PC-3 (cell line): ENCODE results near the gene PLOD2. TPM values are rescaled to one million over a fixed set of nuclear protein-coding genes. Genes with fewer than 3 reads are reported as not detected.

Source experiments
- ATAC-seq: fragments of 200-7000 bp; cut with Tn5 transposase; 2 replicates; pipeline ENCODE4 v1.9.1; 2020; ENCODE audit warnings: mild to moderate bottlenecking, moderate library complexity
- BruUV-seq: library from RNA; stranded (reverse); fragments of 400-500 nt; replicated peaks from 2 replicates; lab custom pipeline; 2021; lab: Mats Ljungman, UMichigan
- CTCF ChIA-PET: fragments of 300-600 bp; sonication (Branson Sonifier 250); formaldehyde crosslinking; loops from one replicate; lab custom pipeline; 2022; ENCODE audit warnings: antibody characterized with exemption; lab: Charles Lee
- POLR2A ChIA-PET: fragments of 300-600 bp; sonication (Branson Sonifier 250); formaldehyde crosslinking; loops from one replicate; lab custom pipeline; 2022; ENCODE audit warnings: antibody characterized with exemption; ENCODE audit not compliant: unreplicated experiment; lab: Charles Lee
- DNase-seq: peaks from one replicate; pipeline ENCODE4 v3.0.0-alpha.2; 2015
- H2AFZ ChIP-seq: fragments of 300-600 bp; sonication (generic); 2 replicates; pipeline ENCODE4 v1.6.0; 2016; ENCODE audit warnings: antibody characterized with exemption, low read length
- H3F3A ChIP-seq: fragments of 300-600 bp; sonication (generic); one replicate; pipeline ENCODE4 v1.6.0; 2017; ENCODE audit warnings: antibody characterized with exemption, low read length, control low read depth, mild to moderate bottlenecking; ENCODE audit not compliant: unreplicated experiment
- H3K27ac ChIP-seq: fragments of 300-600 bp; sonication (generic); 2 replicates; pipeline ENCODE4 v1.5.1; 2016; ENCODE audit warnings: mild to moderate bottlenecking, low read length
- H3K27me3 ChIP-seq: fragments of 300-600 bp; sonication (generic); 2 replicates; pipeline ENCODE4 v1.6.1; 2016; ENCODE audit warnings: low read length, mixed read lengths
- H3K36me3 ChIP-seq: fragments of 300-600 bp; sonication (generic); 2 replicates; pipeline ENCODE4 v1.6.1; 2016; ENCODE audit warnings: low read depth, mixed run types, low read length, mixed read lengths
- H3K4me1 ChIP-seq: fragments of 300-600 bp; sonication (generic); 2 replicates; pipeline ENCODE4 v1.5.1; 2016; ENCODE audit warnings: low read length; ENCODE audit not compliant: insufficient read depth
- H3K4me2 ChIP-seq: fragments of 300-600 bp; sonication (generic); 2 replicates; pipeline ENCODE4 v1.6.0; 2016; ENCODE audit warnings: low read length
- H3K4me3 ChIP-seq: fragments of 300-600 bp; sonication (generic); 2 replicates; pipeline ENCODE4 v1.5.1; 2016; ENCODE audit warnings: mild to moderate bottlenecking, low read length, mixed read lengths
- H3K79me2 ChIP-seq: fragments of 300-600 bp; sonication (generic); 2 replicates; pipeline ENCODE4 v1.6.1; 2017; ENCODE audit warnings: low read length, mixed read lengths
- H3K9ac ChIP-seq: fragments of 300-600 bp; sonication (generic); 2 replicates; pipeline ENCODE4 v1.6.0; 2016; ENCODE audit warnings: mild to moderate bottlenecking, low read length
- H3K9me2 ChIP-seq: fragments of 300-600 bp; sonication (generic); replicated peaks from 2 replicates; pipeline ENCODE4 v1.6.1; 2016; ENCODE audit warnings: mixed run types, low read length, mixed read lengths
- H3K9me3 ChIP-seq: fragments of 300-600 bp; sonication (generic); 2 replicates; pipeline ENCODE4 v1.6.1; 2016; ENCODE audit warnings: low read length, mixed read lengths
- H4K20me1 ChIP-seq: fragments of 300-600 bp; sonication (generic); 2 replicates; pipeline ENCODE4 v1.6.1; 2016; ENCODE audit warnings: low read length, mixed read lengths
- CTCF ChIP-seq: fragments of 300-600 bp; sonication (generic); conservative IDR thresholded peaks from 2 replicates; pipeline ENCODE4 v1.5.1; 2017; ENCODE audit warnings: antibody characterized with exemption, low read depth, mild to moderate bottlenecking, low read length
- EZH2 ChIP-seq: fragments of 300-600 bp; sonication (generic); IDR thresholded peaks from one replicate; pipeline ENCODE4 v1.6.1; 2017; ENCODE audit warnings: antibody characterized with exemption, mild to moderate bottlenecking, low read length; ENCODE audit not compliant: unreplicated experiment
- EZH2phosphoT487 ChIP-seq: fragments of 300-600 bp; sonication (generic); IDR thresholded peaks from 2 replicates; pipeline ENCODE4 v1.6.1; 2018; ENCODE audit warnings: mild to moderate bottlenecking, antibody characterized with exemption, low read length, borderline replicate concordance
- intact Hi-C: fragments of 100-400 bp; cut with micrococcal nuclease; formaldehyde crosslinking; loops from 2 replicates; pipeline ENCODE4 v1.9.0; 2023
- total RNA-seq: library from RNA; depleted of rRNA; stranded (reverse); fragments of >200 nt; gene quantifications from 2 replicates; pipeline ENCODE4 v1.2.3, GENCODE V29; 2014

The PLOD2 gene
- total RNA-seq, 1 experiment from 2014 or later, result 76.1 TPM

GRCh38 chr3:146100180-146100579 lies 60.8 kb downstream of the PLOD2 start:
- BruUV-seq, result no TSS peak
- Histone ChIP-seq H3K27me3 (no peaks in the 10 kb centered on the region), H3K9me3 (no peaks in the 10 kb centered on the region), H2AFZ (no peak overlapping the region), H3K9ac (no peak overlapping the region), H3K27ac (no peak overlapping the region), H3F3A (no peaks in the 10 kb centered on the region), H3K4me1 (no peaks in the 10 kb centered on the region), H3K4me3 (no peak overlapping the region), H3K79me2 (no peaks in the 10 kb centered on the region; the same call in 1 of the 2 replicates), H3K36me3 (peaks cover 18% of the 10 kb centered on the region), H4K20me1 (no peaks in the 10 kb centered on the region), H3K4me2 (no peak overlapping the region), H3K9me2 (no peaks in the 10 kb centered on the region)
- ChIA-PET CTCF (no interaction called here), POLR2A (no interaction called here)
- intact Hi-C loops, result no loop called here
- DNase-seq (no peak), ATAC-seq (no peak)
- TF ChIP-seq CTCF (no peak), EZH2 (no peak), EZH2phosphoT487 (no peak)

GRCh38 chr3:146099316-146099715 lies 61.7 kb downstream of the PLOD2 start:
- intact Hi-C loops, result no loop called here
- no peaks in the 10 kb centered on the region; the same call in 1 of the 2 replicates for H3K79me2 ChIP-seq
- no peaks in the 10 kb centered on the region for H3K4me1 ChIP-seq
- ATAC-seq (no peak), DNase-seq (no peak)
- H2AFZ ChIP-seq, result no peak overlapping the region
- no peaks in the 10 kb centered on the region for H3F3A ChIP-seq
- ChIA-PET CTCF (no interaction called here), POLR2A (no interaction called here)
- H3K4me2 ChIP-seq, result no peak overlapping the region
- no TSS peak for BruUV-seq
- H3K27ac ChIP-seq, result no peak overlapping the region
- H3K9me3 ChIP-seq, result no peaks in the 10 kb centered on the region
- no peaks in the 10 kb centered on the region for H3K27me3 ChIP-seq
- peaks cover 18% of the 10 kb centered on the region for H3K36me3 ChIP-seq
- H4K20me1 ChIP-seq, result no peaks in the 10 kb centered on the region
- no peak overlapping the region for H3K4me3 ChIP-seq
- TF ChIP-seq EZH2 (no peak), EZH2phosphoT487 (no peak), CTCF (no peak)
- no peaks in the 10 kb centered on the region for H3K9me2 ChIP-seq
- no peak overlapping the region for H3K9ac ChIP-seq

GRCh38 chr3:146093896-146094295 lies 67.1 kb downstream of the PLOD2 start:
- Histone ChIP-seq H3K79me2 (peaks cover 13% of the 10 kb centered on the region), H3K9me3 (no peaks in the 10 kb centered on the region), H2AFZ (no peak overlapping the region), H3K4me1 (0 out of 2 replicates have a peak, but pooled peaks cover 4% of the 10 kb centered on the region), H4K20me1 (no peaks in the 10 kb centered on the region), H3K9ac (no peak overlapping the region), H3K36me3 (peaks cover 8% of the 10 kb centered on the region), H3F3A (no peaks in the 10 kb centered on the region), H3K4me2 (no peak overlapping the region), H3K9me2 (no peaks in the 10 kb centered on the region), H3K27me3 (no peaks in the 10 kb centered on the region), H3K4me3 (no peak overlapping the region), H3K27ac (no peak overlapping the region)
- intact Hi-C loops, result loop anchor here (2.0 kb wide), 2 partner anchors 15 to 27 kb away; no protein-coding TSS in a partner anchor
- POLR2A ChIA-PET, result no interaction called here
- no peak for ATAC-seq
- CTCF ChIA-PET, result no interaction called here
- TF ChIP-seq EZH2 (no peak), CTCF (no peak), EZH2phosphoT487 (no peak)
- no TSS peak for BruUV-seq
- no peak for DNase-seq
